ENCODE results near the gene SMARCAL1.
A peak's percentile ranks its signal among the peaks of the same experiment; 100 is the strongest.

SMARCAL1 gene

GRCh38 chr2:216423071-216423470 lies 10.8 kb downstream of the SMARCAL1 start:
- no peak for DNase-seq
- in situ Hi-C loops (cut with HindIII; ENCODE audit: low pct_ligation_motif_present, low pct_unique_long_range_greater_than_20kb, low sequenced_read_pairs): no loop called here

DNA sequence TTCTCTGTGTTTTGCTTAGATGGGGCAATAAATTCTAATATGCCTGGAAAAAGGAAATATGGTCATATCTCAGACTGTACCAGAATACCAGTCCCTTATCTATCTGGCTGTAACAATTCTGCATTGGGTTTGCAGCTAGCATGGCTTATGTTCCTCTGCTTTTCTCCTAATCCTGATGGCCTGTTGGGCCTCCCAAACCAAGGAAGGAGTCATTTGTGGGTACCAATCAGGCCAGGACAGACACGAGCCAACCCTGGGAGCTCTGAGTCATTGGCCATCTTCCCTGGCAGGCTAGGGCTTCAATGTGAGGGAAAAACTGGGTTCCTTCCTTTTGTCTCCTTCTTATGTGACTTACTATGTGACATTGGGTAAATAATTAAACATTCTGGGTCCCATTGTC lies 12.0 kb downstream of the SMARCAL1 start:
- DNase-seq: no peak
- in situ Hi-C loops (cut with HindIII; ENCODE audit: low pct_ligation_motif_present, low pct_unique_long_range_greater_than_20kb, low sequenced_read_pairs): no loop called here

- in situ Hi-C loops (cut with HindIII; ENCODE audit: low pct_ligation_motif_present, low pct_unique_long_range_greater_than_20kb, low sequenced_read_pairs): no loop called here
- DNase-seq: no peak
Measured at GRCh38 chr2:216425008-216425787, 12.9 kb downstream of the SMARCAL1 start.

GRCh38 chr2:216426166-216426777 lies 14.0 kb downstream of the SMARCAL1 start:
- in situ Hi-C loops (cut with HindIII; ENCODE audit: low pct_ligation_motif_present, low pct_unique_long_range_greater_than_20kb, low sequenced_read_pairs): no loop called here
- DNase-seq: no peak

DNA sequence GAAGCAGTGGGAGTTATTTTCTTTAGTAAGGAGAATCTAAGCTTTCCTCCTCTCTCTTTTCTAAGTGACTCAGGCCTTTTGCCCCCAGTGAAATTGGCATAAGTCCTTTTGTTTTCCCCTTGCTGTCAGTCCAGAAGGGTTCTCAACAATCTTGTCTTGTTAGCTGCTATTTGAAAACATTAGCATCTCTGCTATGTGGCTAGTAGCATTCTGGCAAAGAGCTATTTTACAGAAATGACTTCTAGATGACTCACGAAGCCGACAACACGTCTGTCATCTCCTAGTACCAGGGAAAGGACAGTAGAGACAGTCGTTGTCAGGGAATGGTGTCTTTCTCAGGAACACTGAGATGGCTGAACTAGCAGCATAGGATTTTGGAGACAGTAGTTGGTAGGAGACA lies 14.7 kb downstream of the SMARCAL1 start:
- DNase-seq: peak; percentile 40

GRCh38 chr2:216428618-216429350 lies 16.5 kb downstream of the SMARCAL1 start:
- DNase-seq: no peak
- in situ Hi-C loops (cut with HindIII; ENCODE audit: low pct_ligation_motif_present, low pct_unique_long_range_greater_than_20kb, low sequenced_read_pairs): no loop called here

More for the DNA sequence above, 14.7 kb downstream of the SMARCAL1 start:
- in situ Hi-C loops (cut with HindIII; ENCODE audit: low pct_ligation_motif_present, low pct_unique_long_range_greater_than_20kb, low sequenced_read_pairs): no loop called here

GRCh38 chr2:216429428-216429827 lies 17.1 kb downstream of the SMARCAL1 start:
- DNase-seq: no peak
- in situ Hi-C loops (cut with HindIII; ENCODE audit: low pct_ligation_motif_present, low pct_unique_long_range_greater_than_20kb, low sequenced_read_pairs): no loop called here

DNA sequence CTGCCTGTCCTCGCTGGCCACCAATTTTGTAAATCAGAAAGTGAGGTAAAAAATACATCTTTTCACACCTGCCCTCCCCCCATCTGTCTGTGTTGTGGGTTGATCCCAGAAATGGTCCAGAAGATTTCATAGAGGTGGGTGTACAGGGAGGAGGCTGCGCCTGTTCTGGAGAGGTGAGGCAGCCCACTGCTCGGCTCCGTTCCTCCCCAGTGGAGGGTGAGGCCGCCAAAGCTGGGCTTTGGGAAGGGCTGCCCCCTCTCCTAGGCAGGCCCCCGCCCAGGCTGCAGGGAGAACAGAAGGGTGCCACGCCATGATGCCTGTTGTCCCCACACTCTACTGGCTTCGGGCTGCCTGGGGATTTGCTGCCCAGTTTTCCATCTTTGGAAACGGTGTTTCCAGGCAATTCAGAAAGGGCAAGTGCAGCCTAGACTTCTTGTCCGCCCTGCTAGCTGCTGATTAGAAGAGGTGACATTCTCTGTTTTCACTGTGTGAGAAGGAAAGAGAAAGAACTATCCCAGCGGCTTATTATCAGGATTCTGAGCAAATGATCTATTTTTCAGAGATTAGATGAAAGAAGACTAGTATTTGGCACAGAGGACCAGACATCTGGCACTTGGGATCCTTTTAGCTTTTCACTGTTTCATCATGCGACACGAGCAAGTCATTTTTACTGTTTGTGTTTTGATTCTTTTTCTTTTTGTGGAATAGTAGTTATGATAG lies 18.7 kb downstream of the SMARCAL1 start:
- DNase-seq: no peak
- in situ Hi-C loops (cut with HindIII; ENCODE audit: low pct_ligation_motif_present, low pct_unique_long_range_greater_than_20kb, low sequenced_read_pairs): no loop called here

GRCh38 chr2:216431531-216431856 lies 19.2 kb downstream of the SMARCAL1 start:
- in situ Hi-C loops (cut with HindIII; ENCODE audit: low pct_ligation_motif_present, low pct_unique_long_range_greater_than_20kb, low sequenced_read_pairs): no loop called here
- DNase-seq: no peak

DNA sequence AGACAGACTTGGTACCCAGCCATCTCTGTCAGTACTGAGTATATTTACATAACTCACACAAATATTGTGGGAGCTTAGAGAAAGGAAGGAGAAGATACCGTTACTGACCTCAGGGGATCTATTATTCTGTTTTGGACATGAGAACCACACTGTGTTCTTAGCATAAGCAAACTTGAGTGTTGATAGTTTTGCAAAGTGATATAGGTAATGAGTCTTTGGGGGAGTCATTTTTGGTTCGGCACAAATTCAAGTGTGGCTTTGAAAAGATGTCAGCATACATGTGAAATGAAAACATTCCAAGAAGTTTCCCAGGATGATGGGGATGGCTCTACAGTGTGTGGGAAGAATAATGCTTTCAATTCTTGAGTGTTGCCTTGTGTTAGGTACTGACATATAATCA lies 24.1 kb downstream of the SMARCAL1 start:
- no peak for DNase-seq
- in situ Hi-C loops (cut with HindIII; ENCODE audit: low pct_ligation_motif_present, low pct_unique_long_range_greater_than_20kb, low sequenced_read_pairs): no loop called here

DNA sequence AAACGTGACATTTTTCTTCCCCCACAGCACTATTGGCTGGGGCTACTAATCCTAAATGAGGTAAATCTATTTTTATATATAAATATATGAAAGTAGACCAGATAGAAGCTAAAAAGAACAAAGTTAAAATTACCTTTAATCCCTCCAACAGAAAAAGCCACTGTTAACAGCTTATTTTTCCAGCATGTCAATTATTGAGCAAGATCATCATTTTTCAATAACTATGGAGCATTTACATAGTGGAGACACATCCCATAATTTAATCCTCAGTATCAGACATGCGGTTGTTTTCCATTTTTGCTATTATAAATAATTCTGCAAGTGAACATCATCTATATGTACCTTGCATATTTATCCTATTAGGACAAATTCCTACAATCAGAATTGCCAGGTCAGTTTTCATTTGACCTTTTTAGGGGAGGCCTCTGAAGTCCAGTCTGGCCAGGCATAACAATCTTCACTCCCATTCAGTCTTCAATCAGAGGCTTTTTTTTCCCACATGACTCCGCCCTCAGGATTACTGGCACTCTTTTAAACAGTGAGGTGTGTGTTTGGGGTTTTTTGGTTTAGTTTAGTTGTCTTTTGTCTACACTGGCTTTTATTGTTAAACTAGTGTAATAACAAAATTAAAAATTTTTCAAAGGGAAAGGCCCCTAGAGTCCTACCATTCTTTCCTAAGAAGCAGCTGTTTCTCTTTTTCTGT lies 29.2 kb downstream of the SMARCAL1 start:
- DNase-seq: no peak
- in situ Hi-C loops (cut with HindIII; ENCODE audit: low pct_ligation_motif_present, low pct_unique_long_range_greater_than_20kb, low sequenced_read_pairs): no loop called here

DNA sequence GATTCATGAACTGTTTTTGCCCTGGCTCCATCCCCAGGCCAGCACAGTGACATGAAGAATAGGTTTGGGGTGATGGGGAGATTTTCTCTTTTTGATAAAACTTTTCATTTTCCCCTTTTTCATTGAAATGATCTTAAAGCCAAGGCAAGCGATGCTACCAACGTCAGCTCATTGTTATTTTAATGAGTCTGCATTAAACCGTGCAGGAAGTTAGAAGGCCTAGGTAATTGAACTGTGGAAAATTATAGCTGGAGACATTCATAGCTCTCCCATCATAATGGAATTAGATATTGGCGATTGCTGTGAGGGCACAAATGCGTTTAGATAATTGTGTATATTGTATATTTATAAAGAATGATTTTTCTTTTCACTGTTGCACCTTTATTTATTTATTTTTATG lies 33.2 kb downstream of the SMARCAL1 start:
- in situ Hi-C loops (cut with HindIII; ENCODE audit: low pct_ligation_motif_present, low pct_unique_long_range_greater_than_20kb, low sequenced_read_pairs): no loop called here
- DNase-seq: no peak

- DNase-seq: no peak
- in situ Hi-C loops (cut with HindIII; ENCODE audit: low pct_ligation_motif_present, low pct_unique_long_range_greater_than_20kb, low sequenced_read_pairs): no loop called here
Measured at GRCh38 chr2:216446343-216446742, 34.1 kb downstream of the SMARCAL1 start.

DNA sequence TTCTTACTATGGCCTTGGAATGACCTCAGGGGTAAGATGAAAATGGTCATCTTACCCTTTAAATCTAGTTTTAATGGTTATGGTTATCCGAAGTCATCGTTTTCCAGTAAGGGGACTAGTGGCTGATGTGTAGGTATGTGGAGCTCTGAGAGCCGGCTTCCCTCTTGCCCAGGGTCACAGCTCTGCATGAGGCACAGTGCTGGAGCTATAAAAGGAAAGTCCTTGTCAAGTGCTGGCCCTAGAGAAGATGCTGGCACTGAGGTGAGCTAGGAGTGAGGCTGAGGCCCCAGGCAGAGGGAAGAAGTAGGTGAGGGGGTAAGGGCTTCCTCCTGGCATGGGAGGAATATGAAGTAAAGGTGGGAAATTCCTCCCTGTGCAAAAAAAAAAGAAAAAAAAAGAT lies 35.0 kb downstream of the SMARCAL1 start:
- in situ Hi-C loops (cut with HindIII; ENCODE audit: low pct_ligation_motif_present, low pct_unique_long_range_greater_than_20kb, low sequenced_read_pairs): no loop called here
- DNase-seq: no peak

DNA sequence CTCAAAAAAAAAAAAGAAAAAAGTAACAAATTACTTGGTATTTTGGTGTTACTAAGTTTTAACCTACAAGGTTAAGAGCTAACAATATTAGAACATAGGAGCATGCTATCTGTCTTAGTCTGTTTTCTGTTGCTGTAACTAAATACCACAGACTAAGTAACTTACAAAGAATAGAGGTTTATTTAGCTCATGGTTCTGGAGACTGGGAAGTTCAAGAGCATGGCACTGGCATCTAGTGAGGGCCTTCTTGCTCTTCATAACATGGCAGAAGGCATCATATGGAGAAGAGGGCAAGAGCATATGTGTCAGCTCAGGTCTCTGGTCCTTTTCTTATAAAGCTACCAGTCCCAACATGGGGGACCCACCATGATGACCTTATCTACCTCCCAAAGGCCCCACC lies 36.5 kb downstream of the SMARCAL1 start:
- no peak for DNase-seq
- in situ Hi-C loops (cut with HindIII; ENCODE audit: low pct_ligation_motif_present, low pct_unique_long_range_greater_than_20kb, low sequenced_read_pairs): no loop called here

GRCh38 chr2:216450346-216450745 lies 38.1 kb downstream of the SMARCAL1 start:
- in situ Hi-C loops (cut with HindIII; ENCODE audit: low pct_ligation_motif_present, low pct_unique_long_range_greater_than_20kb, low sequenced_read_pairs): no loop called here
- DNase-seq: no peak

GRCh38 chr2:216450784-216451183 lies 38.5 kb downstream of the SMARCAL1 start:
- DNase-seq: no peak
- in situ Hi-C loops (cut with HindIII; ENCODE audit: low pct_ligation_motif_present, low pct_unique_long_range_greater_than_20kb, low sequenced_read_pairs): no loop called here

DNA sequence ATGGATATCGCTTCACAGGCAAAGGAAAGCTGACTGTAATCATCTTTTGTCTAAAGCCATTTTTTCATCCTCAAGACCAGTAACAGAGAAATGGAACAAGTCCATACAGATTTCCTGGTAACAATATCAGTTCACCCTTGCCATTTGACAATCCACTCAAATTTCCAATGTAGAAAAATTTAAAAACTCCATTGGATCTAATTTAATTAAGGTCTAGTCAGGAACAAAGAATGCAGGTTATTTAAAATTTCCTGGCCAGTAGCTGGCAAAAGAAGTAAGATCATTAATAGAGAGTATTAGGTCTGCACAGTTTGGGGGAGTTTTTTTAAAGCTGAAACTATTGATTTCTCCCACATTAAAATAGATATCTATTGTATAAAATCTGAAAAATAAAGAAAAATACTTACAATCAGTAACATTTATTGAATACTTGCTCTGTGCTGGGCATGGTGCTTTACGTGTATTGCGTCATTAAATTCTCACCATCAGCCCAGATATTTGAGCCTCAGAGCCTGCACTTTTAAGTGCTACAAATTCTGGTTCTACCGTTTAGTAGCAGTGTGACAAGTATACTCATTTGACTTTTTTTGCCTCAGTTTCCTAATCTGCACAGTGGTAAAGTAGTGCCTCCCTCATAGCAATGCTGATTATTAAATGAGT lies 41.8 kb downstream of the SMARCAL1 start:
- in situ Hi-C loops (cut with HindIII; ENCODE audit: low pct_ligation_motif_present, low pct_unique_long_range_greater_than_20kb, low sequenced_read_pairs): no loop called here

More for the DNA sequence above, 41.8 kb downstream of the SMARCAL1 start:
- no peak for DNase-seq
